NCI-H1105 (cell line): ENCODE results near the gene HMGCS1.
"Not testable (repeated sequence)": the region's sequence is repeated elsewhere in the genome, so short reads cannot be mapped to it uniquely, and the experiment has no call there.

ENCODE experiments used
- DNase-seq: peaks from one replicate; lab custom pipeline; 2025; lab: John Stamatoyannopoulos, UW

HMGCS1 gene

DNA sequence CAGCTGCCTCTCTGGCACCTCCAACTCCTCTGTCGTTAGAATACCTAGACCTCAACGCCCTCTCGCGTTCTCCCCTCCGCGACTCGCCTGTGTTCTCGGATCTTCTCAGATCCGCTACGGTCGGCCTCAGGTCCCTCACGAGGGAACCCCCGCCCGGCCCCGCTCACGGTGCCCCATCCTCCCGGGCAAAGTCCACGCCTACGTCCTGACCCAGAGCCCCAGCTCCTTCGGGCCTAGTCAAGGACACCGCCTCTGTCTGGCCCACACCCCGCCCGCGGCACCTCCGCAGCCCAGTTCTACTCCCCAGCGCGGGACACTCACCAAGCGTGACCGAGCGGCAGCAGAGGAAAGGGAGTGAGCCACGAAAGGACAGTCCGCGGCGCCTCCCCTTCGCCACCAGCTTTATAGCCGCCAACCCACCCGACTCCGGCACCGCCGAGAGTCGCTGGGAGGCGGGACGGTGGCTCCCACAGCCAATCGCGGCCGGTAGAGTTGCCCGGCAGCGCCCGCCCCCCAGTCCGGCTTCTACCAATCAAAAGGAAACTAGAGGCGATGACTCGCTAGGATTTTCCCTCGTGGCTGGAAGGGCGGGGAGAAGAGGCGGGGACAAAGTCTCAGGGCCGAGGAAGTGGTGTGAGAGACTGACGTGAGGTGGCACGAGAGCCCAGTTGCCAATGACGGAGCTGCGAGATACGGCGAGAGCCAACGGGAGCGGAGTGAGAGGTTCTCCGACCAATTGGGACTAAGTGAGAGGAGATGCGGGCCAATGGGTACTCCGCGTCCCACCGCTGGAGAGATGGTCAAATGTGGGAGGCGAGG, at the start of gene HMGCS1:
Gene HMGCS1, minus strand, starts transcription at position 378 of the 819 bp plus-strand sequence. CDS start 14,447 bp downstream, outside the sequence.
- DNase-seq, result peak; percentile 100

- no peak for DNase-seq
Observed at GRCh38 chr5:43358726-43359125, 45.5 kb upstream of the HMGCS1 start.

- DNase-seq, result no peak
Observed at GRCh38 chr5:43358301-43358700, 45.1 kb upstream of the HMGCS1 start.

GRCh38 chr5:43357878-43358281, 44.7 kb upstream of the HMGCS1 start:
- no peak for DNase-seq

- no peak for DNase-seq
Observed at GRCh38 chr5:43357067-43357466, 43.9 kb upstream of the HMGCS1 start.

GRCh38 chr5:43354774-43355173, 41.6 kb upstream of the HMGCS1 start:
- no peak for DNase-seq

DNA sequence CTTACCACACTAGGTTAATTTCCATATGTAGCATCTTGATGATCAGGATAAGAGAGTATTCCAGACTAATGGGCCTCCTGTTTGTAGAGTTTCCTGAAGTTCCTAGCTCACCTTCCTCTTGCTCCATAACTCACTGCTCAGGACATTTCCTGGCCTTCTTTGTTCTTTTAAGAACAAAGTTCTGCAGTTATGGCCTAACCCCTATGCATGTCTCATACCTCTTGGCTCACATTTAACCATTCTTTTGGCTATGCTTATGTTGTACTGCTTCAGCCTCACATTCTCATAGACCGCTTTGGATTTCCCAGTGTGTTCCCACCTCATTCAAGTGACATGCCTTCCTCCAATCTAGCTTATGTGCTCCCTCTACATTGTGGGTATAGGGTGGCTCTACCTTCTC, 40.5 kb upstream of the HMGCS1 start:
- DNase-seq, result no peak

- DNase-seq, result no peak
Observed at GRCh38 chr5:43352915-43353314, 39.7 kb upstream of the HMGCS1 start.

- DNase-seq, result no peak
Observed at GRCh38 chr5:43352131-43352530, 38.9 kb upstream of the HMGCS1 start.

DNA sequence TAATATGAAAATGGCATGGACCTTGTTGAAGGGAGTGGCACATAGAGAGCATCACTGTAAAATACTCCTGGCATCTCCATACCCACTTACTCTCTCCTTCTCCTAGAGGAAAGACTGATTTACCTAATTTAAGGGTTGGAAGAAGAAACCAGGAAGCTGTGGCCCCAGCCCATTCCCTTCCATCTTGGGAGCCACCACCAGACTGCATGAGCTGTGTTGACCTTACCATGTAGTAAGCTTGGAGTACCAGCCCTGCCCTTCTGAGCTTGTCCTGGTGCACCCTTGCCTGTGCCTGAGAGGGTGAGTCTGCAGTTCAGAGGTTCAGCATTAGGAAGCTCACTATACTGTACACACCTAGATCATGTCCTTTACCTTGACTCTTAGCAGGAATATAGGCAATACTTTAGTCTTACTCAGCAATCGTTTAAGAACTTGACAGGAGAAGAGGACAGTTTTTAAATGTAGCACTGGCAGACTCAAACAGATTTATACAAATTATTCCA, 35.7 kb upstream of the HMGCS1 start:
- DNase-seq, result no peak

DNA sequence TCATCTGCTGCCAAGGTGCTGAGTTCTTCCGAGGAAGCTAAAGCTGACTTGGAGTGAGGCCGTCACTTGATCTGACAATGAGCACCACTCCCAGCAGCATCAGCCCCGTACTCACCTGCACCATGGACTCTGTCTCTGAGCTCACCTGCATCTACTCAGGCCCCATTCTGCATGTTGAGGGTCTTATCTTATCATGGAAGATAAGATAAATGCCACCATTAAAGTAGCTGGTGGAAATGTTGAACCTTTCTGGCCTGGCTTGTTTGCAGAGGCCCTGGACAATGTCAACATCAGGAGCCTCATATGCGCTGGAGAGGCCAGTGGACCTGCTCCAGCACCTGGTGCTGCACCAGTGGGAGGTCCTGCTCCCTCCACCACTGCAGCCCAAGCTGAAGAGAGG, 35.0 kb upstream of the HMGCS1 start:
- DNase-seq, result no peak

GRCh38 chr5:43338862-43339261, 25.6 kb upstream of the HMGCS1 start:
- no peak for DNase-seq

GRCh38 chr5:43336159-43336558, 22.9 kb upstream of the HMGCS1 start:
- no peak for DNase-seq

DNA sequence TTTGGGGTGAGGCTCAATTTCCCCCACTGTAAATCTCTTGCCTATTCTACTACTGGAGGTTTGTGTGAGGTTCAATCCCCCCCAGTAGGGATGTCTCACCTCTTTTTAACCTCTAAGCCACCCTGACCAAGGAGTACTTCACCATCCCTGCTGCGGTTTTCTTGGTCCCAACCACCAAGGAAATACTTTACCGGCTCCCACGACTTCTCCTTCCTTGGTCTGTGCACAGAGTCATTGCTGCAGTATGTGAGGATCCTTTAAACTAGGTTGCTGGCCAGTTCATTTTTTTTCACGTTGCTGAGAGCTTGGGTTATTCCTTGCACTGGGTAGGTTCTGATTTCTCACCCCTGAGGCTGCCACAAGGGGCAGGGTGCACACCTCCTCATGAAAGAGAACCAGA, 22.5 kb upstream of the HMGCS1 start:
- no peak for DNase-seq

GRCh38 chr5:43332401-43332800, 19.2 kb upstream of the HMGCS1 start:
- no peak for DNase-seq

GRCh38 chr5:43325624-43326023, 12.4 kb upstream of the HMGCS1 start:
- DNase-seq, result not testable (repeated sequence)

DNA sequence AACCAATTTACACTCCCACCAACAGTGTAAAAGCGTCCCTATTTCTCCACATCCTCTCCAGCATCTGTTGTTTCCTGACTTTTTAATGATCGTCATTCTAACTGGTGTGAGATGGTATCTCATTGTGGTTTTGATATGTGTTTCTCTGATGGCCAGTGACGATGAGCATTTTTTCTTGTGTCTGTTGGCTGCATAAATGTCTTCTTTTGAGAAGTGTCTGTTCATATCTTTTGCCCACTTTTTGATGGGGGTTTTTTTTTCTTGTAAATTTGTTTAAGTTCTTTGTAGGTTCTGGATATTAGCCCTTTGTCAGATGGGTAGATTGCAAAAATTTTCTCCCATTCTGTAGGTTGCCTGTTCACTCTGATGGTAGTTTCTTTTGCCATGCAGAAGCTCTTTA, 10.3 kb upstream of the HMGCS1 start:
- DNase-seq, result not testable (repeated sequence)

DNA sequence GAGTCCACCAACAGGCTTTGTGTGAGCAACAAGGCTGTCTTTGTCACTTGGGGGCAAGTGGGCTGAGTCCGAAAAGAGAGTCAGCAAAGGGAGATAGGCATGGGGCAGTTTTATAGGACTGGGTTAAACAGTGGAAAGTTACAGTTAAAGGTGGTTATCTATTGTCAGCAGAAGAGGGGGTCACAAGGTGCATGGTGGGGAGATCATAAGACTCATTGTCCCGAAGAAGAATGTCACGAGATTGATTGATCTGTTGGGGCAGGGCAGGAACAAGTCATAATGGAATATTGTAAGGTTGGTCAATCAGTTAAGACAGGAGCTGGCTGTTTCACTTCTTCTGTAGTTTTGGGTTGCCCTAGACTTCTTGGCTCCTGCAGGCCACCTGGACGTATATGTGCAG, 7.6 kb upstream of the HMGCS1 start:
- DNase-seq, result no peak

DNA sequence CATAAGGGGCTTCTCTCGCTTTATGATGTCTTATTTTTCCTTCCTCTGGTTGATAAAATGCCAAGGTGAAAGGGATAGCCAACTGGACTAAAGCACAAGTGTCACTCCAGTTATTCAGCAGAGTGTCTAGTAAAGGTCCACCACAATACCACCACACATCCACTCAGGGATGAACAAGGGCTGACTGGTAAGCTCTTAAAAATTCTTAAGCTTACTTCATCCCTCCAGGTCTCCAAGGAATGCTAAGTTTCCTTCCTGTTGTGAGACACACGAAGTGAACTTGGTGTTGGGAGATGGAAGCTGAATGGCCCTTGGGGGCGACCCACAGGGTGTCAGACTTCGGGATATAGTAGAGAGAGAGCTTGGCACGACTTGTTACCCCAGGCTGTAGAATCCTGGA, 3.2 kb upstream of the HMGCS1 start:
- DNase-seq, result no peak

DNA sequence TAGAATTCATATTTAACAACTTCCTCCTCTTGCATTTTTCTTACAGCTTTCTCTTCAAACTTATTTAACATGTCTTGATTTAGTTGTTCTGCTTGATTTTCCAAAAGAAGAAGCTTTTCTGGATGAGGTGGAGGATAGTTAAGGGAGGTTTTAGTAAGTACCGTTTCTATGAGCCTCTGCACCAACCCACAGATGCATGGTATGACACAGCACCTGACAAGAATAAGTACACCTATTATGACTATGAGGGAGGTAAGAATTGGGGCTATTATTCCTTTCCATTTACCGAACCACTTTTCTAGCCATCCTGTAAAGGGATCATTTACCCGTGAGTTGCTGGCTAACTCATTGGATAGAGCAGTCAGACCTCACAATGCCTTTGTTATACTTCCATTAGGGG, 2.5 kb upstream of the HMGCS1 start:
- no peak for DNase-seq

DNA sequence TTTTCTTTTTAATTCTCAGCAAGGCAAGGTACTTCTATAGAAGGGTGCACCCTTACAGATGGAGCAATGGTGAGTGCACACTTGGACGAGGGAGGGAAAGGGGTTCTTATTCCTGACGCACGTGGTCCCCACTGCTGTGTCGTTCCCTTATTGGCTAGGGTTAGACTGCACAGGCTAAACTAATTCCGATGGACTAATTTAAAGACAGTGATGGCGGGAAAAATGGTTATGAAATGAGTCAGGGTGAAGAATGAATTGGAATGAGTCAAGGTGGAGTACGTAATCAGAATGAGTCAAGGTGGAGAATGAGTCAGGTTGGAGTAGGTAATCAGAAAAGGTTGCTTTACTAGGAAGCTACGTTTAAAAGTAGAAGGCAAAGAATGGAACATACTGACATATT, 2.1 kb upstream of the HMGCS1 start:
- DNase-seq, result no peak

- no peak for DNase-seq
Observed at GRCh38 chr5:43314724-43315123, 1.5 kb upstream of the HMGCS1 start.

- peak; percentile 77 for DNase-seq
Observed at GRCh38 chr5:43313854-43314457, 744 bp upstream of the HMGCS1 start.

DNA sequence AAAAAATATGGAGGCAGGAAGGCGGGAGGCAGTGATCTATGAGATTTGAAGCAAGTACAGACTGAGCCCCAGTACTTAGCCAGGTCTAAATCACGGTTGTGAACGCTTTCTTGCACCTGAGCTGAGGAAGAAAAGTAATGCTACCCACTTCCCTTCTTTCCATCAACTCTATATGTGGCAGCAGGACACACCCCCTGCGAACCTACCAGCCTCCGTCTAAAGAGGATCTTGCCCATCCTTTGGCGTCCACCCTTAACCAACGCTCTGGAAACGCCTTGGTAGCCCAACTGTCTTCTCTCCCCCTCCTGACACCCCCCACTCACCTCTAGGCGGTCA, 545 bp downstream of the HMGCS1 start:
- peak; percentile 28 for DNase-seq
